HG03558 (cell line): ENCODE results near the gene COL2A1.
"Not testable (repeated sequence)": the region's sequence is repeated elsewhere in the genome, so short reads cannot be mapped to it uniquely, and the experiment has no call there.

ENCODE experiments used
- ATAC-seq: cut with Tn5 transposase; IDR thresholded peaks from one replicate; pipeline ENCODE4 v1.9.1; 2021; ENCODE audit warnings: moderate number of reproducible peaks; ENCODE audit not compliant: unreplicated experiment; ENCODE audit errors: extremely low read depth

COL2A1 gene

DNA sequence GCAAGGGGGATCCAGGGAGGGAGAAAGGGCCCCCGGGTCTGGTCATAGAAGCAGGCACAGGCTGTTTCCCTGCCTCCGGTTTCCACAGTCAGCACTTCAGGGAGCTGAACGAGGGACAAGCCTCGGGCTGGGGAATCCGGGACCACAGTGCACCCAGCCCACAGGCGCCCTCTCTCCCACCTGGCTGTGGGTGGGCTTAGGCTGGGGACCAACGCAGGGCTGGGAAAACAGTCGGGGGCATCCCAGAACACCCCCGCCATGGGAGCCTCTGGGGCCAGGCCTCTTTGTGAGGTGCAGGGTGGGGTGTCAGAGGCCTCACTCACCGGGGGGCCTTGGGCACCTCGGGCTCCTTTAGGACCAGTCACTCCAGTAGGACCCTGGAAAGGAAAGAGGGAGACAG is 24.6 kb downstream of the COL2A1 start:
- no peak for ATAC-seq

DNA sequence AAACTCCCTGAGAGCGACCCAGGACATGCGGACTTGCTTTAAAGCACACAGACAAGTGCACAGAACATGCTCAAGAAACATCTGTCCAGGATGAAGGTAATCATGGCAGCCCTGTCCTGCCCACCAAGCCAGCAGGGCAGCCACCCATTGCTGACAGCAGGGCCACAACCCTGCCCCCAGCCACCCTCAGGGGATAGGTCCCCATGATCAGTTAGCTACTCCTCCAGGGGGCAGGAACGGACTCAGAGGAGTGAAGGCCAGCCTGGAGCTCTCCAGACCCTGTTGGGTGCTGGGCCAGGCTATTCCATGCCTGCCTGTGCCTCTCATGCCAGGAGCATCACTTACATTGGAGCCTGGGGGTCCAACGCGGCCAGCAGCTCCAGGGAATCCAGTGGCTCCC is 25.1 kb downstream of the COL2A1 start:
- no peak for ATAC-seq

DNA sequence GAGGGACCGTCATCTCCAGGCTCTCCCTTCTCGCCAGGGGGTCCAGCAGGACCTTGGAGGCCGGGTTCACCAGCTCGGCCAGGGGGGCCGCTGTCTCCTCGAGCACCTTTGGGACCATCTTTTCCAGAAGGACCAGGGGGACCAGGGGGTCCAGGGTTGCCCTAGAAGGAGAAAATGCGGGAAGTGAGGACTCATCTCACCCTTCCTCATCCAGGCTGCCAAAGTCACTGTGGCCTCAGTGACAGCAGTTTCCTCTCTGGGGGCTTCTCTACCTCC is 25.7 kb downstream of the COL2A1 start:
- ATAC-seq = no peak

DNA sequence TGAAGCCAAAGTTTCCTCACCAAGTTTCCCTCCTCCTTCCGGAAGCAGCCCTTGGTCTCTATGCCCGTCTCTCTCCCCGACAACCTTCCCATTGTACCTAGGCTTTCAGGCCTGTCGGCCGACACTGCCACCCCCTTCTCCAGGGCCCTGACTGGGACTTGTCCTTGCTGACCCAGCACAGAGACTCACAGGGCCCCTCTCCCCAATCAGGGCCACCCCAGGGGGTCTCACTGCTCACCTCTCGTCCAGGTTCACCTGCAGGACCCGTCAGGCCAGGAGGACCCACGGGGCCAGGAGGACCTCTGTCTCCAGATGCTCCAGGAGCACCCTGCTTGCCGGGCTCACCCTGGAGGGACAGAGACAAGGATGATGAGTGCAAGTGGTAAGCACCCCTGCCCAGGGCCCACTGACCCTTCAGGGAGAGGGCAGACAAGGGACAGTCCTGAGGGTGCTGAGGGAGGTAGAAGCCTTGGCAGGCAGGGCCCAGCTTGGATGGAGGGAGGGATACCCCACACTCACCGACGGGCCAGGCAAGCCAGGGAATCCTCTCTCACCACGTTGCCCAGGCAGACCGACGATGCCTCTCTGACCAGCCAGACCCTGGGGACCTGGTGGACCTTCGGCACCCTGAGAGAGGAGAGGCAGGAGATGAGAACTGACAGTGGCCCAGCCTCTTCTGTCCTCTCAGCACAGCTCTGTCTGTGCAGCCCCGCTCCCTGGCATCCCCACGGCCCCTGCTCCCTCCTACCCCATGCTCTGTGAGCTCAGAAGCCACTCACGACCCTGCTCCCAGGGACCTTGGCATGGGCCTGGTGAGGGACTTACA is 26.3 kb downstream of the COL2A1 start:
- no peak for ATAC-seq

DNA sequence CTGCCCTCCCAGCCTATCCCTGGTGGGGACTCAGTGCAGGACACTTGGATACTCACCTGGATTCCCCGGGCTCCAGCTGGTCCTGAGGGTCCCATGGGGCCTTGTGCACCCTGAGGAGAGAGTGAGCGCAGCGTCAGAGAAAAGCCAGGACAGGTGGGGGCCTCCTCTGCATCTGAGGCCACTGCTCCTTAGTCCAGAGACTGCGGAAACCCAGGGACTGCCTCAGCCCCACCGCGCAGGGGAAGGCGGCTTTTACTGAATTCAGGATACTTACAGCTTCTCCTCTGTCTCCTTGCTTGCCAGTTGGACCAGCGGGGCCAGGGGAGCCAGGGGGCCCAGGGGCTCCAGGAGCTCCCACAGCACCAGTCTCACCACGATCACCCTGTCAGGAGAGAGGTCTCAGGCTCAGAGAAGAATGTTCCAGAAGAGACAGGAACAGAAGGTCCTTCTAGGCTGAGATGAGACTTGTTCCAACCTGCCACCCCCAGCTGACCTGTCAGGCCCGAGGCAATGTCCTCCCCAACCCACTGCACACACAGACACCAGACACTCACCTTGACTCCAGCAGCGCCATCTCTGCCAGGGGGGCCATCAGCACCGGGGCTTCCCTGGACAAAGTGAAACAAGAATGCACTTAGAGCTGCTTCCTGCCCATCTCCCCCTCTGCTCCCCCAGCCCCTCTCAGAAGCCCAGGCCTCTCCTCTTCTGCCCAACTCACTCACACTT is 27.1 kb downstream of the COL2A1 start:
- no peak for ATAC-seq

DNA sequence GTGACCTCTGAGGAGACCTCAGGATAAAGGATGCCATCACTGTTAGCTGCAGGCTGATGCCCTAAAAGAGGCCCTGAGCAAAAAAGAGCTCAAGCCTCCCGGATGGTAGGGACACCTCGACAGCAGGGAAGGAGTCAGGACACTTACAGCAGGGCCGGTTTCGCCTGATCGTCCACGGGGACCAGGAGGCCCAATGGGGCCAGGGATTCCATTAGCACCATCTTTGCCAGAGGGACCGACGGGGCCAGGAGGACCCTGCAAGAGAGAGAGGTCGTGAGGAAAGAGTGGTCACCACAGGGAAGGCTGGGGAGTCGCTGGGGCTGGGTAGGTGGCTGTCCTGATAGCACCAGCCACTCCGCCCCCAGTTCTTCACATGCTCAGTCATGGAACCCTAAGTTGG is 28.5 kb downstream of the COL2A1 start:
- no peak for ATAC-seq

DNA sequence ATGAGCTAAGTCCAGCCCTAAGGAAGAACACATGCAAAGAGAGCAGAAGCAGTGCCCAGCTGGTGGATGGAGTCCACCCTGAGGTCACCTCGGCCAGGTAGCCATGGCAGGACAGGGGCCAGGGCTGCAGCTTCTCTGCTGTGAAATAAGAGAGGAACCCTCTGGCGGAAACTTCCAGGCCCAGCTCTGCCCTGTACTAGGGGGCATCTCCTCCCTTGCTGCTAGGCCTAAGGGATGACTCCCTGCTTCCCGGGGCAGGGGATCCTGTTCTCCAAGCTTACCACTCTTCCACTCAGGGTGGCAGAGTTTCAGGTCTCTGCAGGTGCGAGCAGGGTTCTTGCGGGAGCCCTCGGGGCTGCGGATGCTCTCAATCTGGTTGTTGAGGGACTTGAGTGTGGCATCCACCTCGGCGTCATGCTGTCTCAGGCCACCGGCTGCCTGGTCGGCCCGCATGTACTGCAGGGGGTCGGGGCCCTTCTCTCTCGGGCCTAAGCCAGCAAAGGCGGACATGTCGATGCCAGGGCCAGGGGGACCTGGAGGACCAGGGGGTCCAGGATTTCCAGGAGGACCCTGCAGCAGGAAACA is 29.1 kb downstream of the COL2A1 start:
- no peak for ATAC-seq

DNA sequence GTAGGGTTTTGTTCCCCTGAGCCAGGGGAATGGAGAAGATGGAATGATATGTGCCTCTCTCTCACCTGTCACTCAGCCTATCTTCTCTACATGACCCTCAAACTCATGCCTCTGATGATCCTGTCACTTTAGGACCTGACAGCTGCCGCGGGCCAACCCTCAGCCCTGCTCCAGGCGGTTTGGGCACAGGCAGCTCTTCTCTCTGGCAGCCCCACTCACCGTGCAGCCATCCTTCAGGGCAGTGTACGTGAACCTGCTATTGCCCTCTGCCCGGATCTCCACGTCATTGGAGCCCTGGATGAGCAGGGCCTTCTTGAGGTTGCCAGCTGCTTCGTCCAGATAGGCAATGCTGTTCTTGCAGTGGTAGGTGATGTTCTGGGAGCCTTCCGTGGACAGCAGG is 30.4 kb downstream of the COL2A1 start:
- ATAC-seq = no peak

DNA sequence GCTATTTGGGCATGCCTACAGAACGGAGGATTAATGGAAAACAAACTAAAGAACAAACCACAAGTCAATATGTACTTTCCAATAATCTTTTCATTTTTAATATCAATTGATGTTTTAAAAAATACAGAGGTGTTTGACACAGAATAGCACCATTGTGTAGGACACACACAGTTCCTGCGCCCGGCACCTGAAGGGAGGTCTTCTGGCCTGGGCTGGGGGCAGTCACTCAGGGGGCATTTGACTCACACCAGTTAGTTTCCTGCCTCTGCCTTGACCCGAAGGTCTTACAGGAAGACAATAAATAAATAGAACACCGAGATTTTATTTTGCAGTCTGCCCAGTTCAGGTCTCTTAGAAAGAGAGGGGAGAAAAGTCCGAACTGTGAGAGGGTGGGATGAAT is 31.4 kb downstream of the COL2A1 start:
- no peak for ATAC-seq

DNA sequence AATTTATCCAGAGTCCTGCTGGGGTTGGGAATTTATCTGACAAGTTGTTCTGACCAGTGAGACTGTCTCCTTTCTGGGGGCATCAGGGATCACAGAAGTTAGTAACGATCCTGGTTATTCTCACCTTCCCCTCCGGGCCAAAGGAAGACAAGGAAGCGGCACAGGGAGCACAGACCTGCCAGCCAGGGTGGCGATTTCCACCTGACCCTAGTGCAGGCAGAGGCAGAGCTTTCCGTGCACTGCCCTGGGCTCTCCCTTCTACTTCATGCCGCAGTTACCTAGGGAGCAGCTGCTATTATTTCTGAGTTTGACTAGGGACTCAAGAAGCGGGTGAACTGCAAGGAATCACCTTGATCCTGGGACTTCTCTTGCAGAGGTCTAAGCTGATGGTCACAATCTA is 33.4 kb downstream of the COL2A1 start:
- no peak for ATAC-seq

DNA sequence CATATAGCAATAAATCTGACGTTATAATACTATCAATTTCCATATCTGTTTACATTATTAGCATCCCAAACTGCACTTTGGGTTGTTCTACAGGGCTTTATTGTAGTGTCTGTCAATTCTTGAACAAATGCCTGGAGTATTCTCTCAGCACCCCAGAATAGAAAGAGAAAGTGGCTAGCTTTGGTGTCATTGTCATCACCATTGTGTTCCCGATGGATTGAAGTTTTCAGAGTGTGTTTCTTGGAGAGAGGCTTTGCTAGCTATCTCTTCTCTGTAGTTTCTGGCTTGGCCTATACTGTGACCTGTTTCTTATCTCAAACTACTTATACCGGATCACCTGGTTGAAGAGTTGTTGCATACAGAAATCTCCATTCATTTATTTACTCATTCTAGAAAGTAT is 34.4 kb downstream of the COL2A1 start:
- no peak for ATAC-seq

DNA sequence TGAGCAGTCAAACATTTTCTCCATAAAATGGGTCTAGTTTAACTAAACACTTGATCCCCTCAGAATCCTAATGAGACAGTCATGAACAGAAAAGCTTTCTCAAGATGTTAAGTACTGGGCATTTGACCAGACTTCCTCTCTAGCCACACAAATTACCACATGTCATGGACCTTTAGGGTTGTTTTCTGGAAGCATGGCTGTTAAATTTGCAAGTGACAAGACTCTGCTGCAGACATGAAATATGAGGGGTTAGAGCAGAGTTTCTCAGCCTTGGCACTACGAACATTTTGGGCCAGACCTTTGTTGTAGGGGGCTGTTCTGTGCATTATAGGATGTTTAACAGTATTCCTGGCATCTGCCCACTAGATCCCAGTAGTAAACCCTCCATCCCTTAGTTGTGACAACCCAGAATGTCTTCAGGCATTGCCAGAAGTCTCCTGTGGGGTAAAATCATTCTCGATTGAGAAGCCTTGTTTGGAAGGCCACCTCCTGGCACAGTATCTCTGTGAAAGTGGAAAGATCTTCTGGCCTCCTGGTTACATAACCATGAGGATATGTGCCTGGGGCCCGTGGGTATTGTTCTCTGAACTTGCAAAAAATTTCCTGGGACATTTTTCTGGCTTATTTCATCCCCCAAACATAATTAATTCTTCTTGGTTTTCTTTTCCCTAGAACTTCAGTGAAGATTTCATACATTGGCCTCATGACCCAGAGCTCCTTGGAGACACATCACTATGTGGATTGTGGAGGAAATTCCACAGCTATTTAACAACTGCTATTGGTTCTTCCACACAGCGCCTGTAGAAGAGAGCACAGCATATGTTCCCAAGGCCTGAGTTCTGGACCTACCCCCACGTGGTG is 36.6 kb downstream of the COL2A1 start:
- ATAC-seq = no peak

DNA sequence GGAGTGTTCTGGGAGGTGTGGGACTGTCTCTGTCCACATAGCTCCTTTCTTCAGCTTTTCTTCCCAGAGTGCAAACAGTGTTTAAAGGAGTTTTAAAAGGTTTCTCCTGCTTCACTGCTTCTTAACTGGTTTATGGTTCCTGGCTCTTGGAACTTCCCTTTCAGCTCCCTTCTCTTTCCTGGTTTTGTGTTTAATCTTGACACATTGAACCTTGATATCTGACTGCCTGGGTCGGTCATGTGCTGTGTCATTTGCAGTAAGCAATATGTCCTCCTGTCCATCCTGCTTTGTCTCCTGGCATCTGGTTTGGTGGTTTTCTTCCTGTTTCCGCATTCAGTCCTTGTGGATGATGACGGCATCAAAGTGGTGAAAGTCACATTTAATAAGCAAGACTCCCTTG is 38.7 kb downstream of the COL2A1 start:
- no peak for ATAC-seq

DNA sequence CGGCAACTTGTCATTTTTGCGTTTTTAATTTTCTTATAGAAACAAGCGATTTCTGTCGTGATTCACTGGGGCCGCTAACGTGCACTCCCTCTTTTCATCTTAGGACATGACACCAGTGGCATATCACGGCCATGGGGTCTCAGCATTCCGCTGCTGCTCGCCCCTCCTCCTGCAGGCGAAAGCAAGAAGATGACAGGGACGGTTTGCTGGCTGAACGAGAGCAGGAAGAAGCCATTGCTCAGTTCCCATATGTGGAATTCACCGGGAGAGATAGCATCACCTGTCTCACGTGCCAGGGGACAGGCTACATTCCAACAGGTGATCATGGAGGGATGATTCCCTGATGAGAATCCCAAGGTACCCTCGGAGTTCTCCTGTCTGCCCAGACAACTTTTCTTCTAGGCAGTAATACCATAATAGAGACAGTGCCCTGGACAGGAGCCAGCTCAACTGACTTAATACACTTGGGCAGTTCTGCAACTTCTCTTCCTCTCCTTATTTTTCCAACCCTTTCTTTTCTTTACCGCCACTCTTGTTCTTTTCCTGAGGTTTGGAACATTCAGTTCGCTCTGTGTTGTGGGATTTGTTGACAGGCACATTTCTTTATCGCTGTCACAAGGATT is 40.1 kb downstream of the COL2A1 start:
- no peak for ATAC-seq

DNA sequence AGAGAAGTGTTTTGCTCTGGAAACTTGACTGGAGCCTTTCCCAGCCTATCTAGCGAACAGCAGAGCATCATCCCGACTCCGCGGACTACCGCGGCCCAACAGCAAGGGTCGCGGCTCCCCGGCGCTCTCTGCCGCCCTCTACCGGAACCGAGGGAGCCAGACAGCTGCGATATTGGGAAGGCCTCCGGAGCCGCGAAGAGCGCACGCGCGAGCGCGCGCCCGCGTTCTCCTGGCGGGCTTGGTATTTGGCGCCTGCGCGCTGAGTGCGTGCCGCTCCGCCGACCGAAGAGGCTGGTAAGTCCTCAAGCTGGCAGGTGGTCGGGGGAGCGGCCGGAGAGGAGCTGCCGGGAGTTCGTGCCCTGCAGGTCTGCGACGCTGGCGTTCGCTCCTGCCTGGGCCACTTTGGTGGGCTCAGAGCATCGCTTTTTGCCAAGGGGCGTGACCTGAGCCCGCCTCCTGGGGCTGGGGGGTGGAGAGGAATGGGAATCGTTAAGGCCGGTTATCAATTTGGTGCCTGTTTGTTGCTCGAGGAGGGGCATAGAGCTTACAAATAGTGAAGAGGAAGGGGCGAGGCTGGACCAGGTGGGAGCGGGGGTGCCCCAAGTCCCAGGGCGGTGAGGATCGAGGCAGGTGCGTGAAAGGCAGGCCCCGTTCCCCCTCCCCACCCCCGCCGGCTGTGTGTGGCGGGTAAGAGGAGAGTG is 40.8 kb downstream of the COL2A1 start, which contains the start of gene TMEM106C:
Gene TMEM106C (plus strand): TSS at position 257 of the 701 bp plus-strand sequence. CDS start 641 bp downstream, outside the sequence.
- ATAC-seq = peak; percentile 89

DNA sequence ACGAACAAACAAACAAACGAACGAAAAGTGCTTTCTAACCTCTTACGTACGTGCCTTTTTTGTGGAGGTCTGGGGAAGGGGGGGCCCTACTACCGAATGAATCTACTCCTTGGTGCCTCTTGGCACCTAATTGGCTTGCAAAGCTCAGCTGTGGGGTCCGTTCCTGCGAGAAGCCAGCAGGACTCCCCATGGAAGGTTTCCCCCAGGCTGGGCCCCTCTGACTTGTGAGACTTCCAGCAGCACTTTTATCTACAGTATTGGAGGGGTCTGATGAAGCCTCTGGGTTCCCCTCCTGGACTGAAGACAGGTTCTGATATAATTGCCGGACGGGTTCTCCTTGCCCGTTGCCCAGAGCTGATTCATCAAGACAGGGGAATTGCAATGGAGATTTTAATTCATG is 42.1 kb downstream of the COL2A1 start:
- no peak for ATAC-seq

DNA sequence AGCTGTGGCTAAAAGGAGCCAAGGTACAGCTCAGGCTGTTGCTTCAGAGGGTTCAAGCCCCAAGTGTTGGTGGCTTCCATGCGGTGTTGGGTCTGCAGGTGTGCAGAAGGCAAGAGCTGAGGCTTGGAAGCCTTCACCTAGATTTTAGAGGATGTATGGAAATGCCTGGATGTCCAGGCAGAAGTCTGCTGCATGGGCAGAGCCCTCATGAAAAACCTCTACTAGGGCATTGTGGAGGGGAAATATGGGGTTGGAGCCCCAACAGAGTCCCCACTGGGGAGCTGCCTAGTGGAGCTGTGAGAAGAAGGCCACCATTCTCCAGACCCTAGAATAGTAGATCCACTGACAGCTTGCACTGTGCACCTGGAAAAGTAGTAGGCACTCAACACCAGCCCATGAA is 46.6 kb downstream of the COL2A1 start:
- ATAC-seq = not testable (repeated sequence)

DNA sequence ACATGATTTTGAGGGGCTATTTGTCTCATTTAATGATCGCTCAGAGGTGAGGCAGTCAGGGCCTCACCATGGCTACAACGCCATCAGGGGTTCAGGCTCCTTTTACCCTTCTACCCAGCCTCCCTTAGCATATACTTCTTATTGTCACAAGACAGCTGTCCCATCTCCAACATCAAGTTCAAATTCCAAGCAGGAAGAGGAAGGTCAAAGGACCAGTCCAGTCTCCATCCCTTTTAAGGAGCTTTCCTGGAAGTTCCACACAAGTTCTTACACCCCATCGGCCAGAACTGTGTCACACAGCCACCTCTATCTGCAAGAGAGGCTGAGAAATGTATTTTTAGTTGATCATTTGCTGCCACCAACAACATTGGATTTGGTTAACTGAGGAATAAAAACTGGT is 49.2 kb downstream of the COL2A1 start:
- no peak for ATAC-seq

DNA sequence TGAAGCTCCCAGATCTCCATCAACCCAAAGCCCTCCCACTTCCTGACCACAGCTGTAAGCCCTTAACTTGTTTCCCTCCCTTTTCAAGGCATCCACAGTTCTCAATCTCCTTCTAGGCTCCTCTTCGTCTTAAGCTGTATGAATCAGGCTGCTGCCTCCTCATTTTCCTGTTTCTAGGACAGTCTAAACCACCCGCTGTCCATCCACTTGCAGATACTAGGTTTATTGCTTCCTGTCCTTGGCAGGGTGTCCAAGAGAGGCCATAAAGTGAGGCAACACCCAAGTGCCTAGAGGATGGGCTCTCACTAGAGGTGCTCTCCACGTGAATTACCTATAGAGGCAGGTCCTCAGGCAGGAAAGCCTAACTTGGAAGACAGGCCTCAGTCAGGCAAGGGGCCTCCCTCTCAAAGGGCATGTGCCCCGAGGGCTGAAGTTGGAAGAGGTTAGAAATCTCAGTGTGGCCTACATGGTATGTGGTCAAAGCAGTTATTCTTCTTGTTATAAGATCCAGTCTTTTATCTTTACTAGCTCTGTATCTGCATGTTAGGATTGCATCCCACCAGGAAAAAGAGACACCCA is 49.7 kb downstream of the COL2A1 start:
- no peak for ATAC-seq
